ENCODE results near the gene TNFRSF12A.

Gene TNFRSF12A

DNA sequence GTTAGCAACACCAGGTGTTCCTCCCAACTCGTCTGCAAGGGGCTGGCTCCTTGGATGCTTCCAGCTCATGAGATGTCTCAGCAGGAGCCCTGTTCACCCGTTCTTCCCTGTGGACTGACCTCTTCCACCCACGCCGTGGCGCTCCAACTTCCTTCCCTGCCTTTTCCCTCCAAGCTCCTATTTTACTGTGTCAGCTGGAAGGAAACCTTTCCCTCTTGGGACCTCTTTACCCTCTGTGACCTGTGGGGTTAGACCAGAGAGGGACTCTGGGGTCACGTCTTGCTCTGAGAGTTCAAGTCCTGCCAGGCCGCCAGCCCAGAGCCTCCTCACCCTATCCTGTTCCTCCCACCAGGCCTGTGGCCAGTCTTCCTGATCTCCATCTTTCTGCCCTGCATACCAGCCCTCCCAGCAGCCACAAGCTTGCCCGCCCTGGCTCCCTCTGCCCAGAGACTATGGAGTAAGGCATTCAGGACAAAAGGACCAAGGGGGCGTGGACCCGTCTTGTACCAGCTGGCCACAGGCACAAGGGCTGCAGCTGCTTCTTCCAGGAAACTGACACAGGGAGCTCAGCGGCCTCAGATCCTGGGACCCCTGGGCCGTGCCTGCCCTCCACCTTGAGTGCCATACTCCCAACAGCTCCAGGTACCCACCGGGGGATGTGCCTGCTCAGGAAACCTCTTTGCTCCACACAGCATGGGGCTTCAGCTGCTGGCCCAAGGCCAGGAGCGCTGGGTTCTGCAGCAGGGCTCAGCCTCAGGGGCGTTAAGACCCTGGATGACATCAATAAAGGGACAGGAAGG lies 48.0 kb upstream of the TNFRSF12A start:
- no peak overlapping the region for H3K9ac ChIP-seq (ENCODE audit: low read depth, low read length, poor library complexity, severe bottlenecking)
- TF ChIP-seq, protein P1, sequence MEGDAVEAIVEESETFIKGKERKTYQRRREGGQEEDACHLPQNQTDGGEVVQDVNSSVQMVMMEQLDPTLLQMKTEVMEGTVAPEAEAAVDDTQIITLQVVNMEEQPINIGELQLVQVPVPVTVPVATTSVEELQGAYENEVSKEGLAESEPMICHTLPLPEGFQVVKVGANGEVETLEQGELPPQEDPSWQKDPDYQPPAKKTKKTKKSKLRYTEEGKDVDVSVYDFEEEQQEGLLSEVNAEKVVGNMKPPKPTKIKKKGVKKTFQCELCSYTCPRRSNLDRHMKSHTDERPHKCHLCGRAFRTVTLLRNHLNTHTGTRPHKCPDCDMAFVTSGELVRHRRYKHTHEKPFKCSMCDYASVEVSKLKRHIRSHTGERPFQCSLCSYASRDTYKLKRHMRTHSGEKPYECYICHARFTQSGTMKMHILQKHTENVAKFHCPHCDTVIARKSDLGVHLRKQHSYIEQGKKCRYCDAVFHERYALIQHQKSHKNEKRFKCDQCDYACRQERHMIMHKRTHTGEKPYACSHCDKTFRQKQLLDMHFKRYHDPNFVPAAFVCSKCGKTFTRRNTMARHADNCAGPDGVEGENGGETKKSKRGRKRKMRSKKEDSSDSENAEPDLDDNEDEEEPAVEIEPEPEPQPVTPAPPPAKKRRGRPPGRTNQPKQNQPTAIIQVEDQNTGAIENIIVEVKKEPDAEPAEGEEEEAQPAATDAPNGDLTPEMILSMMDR (conservative IDR thresholded peaks at IDR 0.05; ENCODE audit: low read length) = no peak
- no peak for TF ChIP-seq EZH2phosphoT487 (IDR thresholded peaks at IDR 0.05; ENCODE audit: borderline replicate concordance)
- peaks cover 2% of the 10 kb centered on the region for H3K4me1 ChIP-seq (ENCODE audit: insufficient read depth, low read length, poor library complexity, severe bottlenecking)
- H3K79me2 ChIP-seq (ENCODE audit: insufficient read depth, low read length) = peaks cover 15% of the 10 kb centered on the region; the same call in 1 of the 2 replicates
- no peaks in the 10 kb centered on the region for H3K9me2 ChIP-seq (replicated peaks; ENCODE audit: low read depth, low read length)
- no peak overlapping the region for H3K4me3 ChIP-seq (ENCODE audit: low read length, poor library complexity, severe bottlenecking)
- no peaks in the 10 kb centered on the region for H3K36me3 ChIP-seq (ENCODE audit: insufficient read depth, low read length)
- H3K9me3 ChIP-seq (ENCODE audit: insufficient read depth, low read depth, low read length) = no peaks in the 10 kb centered on the region
- H3F3A ChIP-seq (ENCODE audit: low read depth) = no peaks in the 10 kb centered on the region
- H3K4me2 ChIP-seq (ENCODE audit: low read depth, low read length, poor library complexity, severe bottlenecking) = no peak overlapping the region
- no peaks in the 10 kb centered on the region for H3K27me3 ChIP-seq (ENCODE audit: insufficient read depth, low read length, poor library complexity, severe bottlenecking)
- H4K20me1 ChIP-seq (ENCODE audit: insufficient read depth, low read length, poor library complexity, severe bottlenecking) = peaks cover 7% of the 10 kb centered on the region
- no peak overlapping the region for H2AFZ ChIP-seq (ENCODE audit: low read length)

DNA sequence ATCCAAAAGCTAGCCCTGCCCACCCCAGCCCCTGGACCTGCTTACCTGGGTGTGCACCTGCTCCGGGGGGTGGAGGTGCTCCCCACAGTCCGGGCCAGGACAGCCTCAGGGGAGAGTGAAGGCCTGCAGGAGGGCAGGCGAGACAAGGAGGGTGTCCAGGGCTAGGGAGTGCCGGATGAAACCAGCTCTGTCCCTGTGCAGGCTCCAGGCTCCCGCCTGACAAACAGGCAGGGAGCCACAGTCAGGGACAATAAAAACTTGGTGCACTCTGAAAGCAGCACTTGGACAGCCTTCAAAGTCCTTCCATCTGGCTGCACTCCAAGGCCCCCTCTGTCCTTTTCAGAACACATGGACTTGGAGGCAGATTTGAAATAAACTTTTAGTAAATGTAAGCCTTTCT lies 47.1 kb upstream of the TNFRSF12A start:
- Histone ChIP-seq H3K9me2 (replicated peaks; ENCODE audit: low read depth, low read length) (no peaks in the 10 kb centered on the region), H3K4me1 (ENCODE audit: insufficient read depth, low read length, poor library complexity, severe bottlenecking) (peaks cover 2% of the 10 kb centered on the region), H3K4me2 (ENCODE audit: low read depth, low read length, poor library complexity, severe bottlenecking) (no peak overlapping the region), H3K9ac (ENCODE audit: low read depth, low read length, poor library complexity, severe bottlenecking) (no peak overlapping the region), H3K4me3 (ENCODE audit: low read length, poor library complexity, severe bottlenecking) (no peak overlapping the region), H2AFZ (ENCODE audit: low read length) (no peak overlapping the region), H3F3A (ENCODE audit: low read depth) (no peaks in the 10 kb centered on the region), H4K20me1 (ENCODE audit: insufficient read depth, low read length, poor library complexity, severe bottlenecking) (peaks cover 7% of the 10 kb centered on the region), H3K79me2 (ENCODE audit: insufficient read depth, low read length) (peaks cover 24% of the 10 kb centered on the region; the same call in 1 of the 2 replicates), H3K36me3 (ENCODE audit: insufficient read depth, low read length) (no peaks in the 10 kb centered on the region), H3K9me3 (ENCODE audit: insufficient read depth, low read depth, low read length) (no peaks in the 10 kb centered on the region), H3K27me3 (ENCODE audit: insufficient read depth, low read length, poor library complexity, severe bottlenecking) (no peaks in the 10 kb centered on the region)
- TF ChIP-seq, protein P1 (conservative IDR thresholded peaks at IDR 0.05; ENCODE audit: low read length) = no peak
- no peak for TF ChIP-seq EZH2phosphoT487 (IDR thresholded peaks at IDR 0.05; ENCODE audit: borderline replicate concordance)

DNA sequence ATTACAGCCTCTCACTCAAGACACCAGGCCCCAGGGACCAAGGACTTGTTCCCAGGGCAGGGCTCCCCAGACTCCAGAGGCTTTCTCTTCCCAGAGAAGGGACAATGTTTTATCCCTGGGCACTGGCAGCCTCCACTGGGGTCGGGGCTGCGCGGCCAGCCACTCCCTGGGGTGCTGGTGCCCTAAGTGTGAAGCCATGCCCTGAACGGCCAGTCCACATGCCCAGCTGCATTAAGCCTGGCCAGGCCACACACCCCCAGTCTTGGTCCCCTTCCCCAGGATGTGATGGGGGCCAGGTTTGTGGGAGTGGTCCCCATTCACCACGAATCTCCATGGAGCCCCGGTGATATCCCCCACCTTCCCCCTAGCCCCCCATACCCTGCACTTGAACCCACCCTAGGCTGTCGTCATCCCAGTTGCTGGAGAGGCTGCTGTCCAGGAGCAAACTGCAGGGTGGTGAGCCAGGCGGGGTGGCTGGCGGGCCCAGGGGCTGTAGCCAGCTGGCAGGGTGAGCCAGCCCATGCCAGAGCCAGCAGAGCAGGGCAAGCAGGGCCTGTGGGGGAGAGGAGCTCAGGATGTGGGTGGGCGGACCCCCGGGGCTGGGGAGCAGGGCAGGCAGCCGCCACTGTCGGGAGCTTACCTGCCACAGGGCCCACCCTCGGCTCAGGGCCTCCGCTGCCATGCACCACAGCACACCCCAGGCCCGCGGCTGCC lies 46.4 kb upstream of the TNFRSF12A start:
- Histone ChIP-seq H3K4me2 (ENCODE audit: low read depth, low read length, poor library complexity, severe bottlenecking) (no peak overlapping the region), H3K79me2 (ENCODE audit: insufficient read depth, low read length) (peaks cover 28% of the 10 kb centered on the region; the same call in 1 of the 2 replicates), H3K9me2 (replicated peaks; ENCODE audit: low read depth, low read length) (no peaks in the 10 kb centered on the region), H3K36me3 (ENCODE audit: insufficient read depth, low read length) (no peaks in the 10 kb centered on the region), H3K4me3 (ENCODE audit: low read length, poor library complexity, severe bottlenecking) (no peak overlapping the region), H3K4me1 (ENCODE audit: insufficient read depth, low read length, poor library complexity, severe bottlenecking) (peaks cover 2% of the 10 kb centered on the region), H3K27me3 (ENCODE audit: insufficient read depth, low read length, poor library complexity, severe bottlenecking) (no peaks in the 10 kb centered on the region), H4K20me1 (ENCODE audit: insufficient read depth, low read length, poor library complexity, severe bottlenecking) (peaks cover 7% of the 10 kb centered on the region), H2AFZ (ENCODE audit: low read length) (no peak overlapping the region), H3K9ac (ENCODE audit: low read depth, low read length, poor library complexity, severe bottlenecking) (no peak overlapping the region), H3F3A (ENCODE audit: low read depth) (no peaks in the 10 kb centered on the region), H3K9me3 (ENCODE audit: insufficient read depth, low read depth, low read length) (no peaks in the 10 kb centered on the region)
- no peak for TF ChIP-seq EZH2phosphoT487 (IDR thresholded peaks at IDR 0.05; ENCODE audit: borderline replicate concordance)
- TF ChIP-seq, protein P1 (conservative IDR thresholded peaks at IDR 0.05; ENCODE audit: low read length) = no peak
